Hepatocyte (in vitro differentiated cells): ENCODE measurements around the gene DDO. TPM values are rescaled to one million over a fixed set of nuclear protein-coding genes. Genes with fewer than 3 reads are reported as not detected.
"Not testable (repeated sequence)": the region's sequence is repeated elsewhere in the genome, so short reads cannot be mapped to it uniquely, and the experiment has no call there.

ENCODE experiments used
- DNase-seq: peaks from one replicate; pipeline ENCODE4 v3.0.0-alpha.2; 2016; ENCODE audit warnings: low spot score
- H2AFZ ChIP-seq: fragments of 200-600 bp; sonication (generic); 2 replicates; pipeline ENCODE4 v1.6.0; 2016; ENCODE audit warnings: antibody characterized with exemption, mild to moderate bottlenecking
- H3K27ac ChIP-seq: fragments of 200-600 bp; sonication (generic); 2 replicates; pipeline ENCODE4 v1.5.1; 2016; ENCODE audit warnings: mild to moderate bottlenecking
- H3K27me3 ChIP-seq: fragments of 200-600 bp; sonication (generic); 2 replicates; pipeline ENCODE4 v1.6.1; 2016
- H3K36me3 ChIP-seq: fragments of 200-600 bp; sonication (generic); replicated peaks from 2 replicates; pipeline ENCODE4 v1.5.1; 2016; ENCODE audit warnings: low read depth; ENCODE audit not compliant: insufficient read depth
- H3K4me1 ChIP-seq: fragments of 200-600 bp; sonication (generic); 2 replicates; pipeline ENCODE4 v1.5.1; 2016; ENCODE audit warnings: mild to moderate bottlenecking, moderate library complexity; ENCODE audit not compliant: insufficient read depth
- H3K4me2 ChIP-seq: fragments of 200-600 bp; sonication (generic); 2 replicates; pipeline ENCODE4 v1.6.0; 2016
- H3K4me3 ChIP-seq: fragments of 200-600 bp; sonication (generic); 2 replicates; pipeline ENCODE4 v1.5.1; 2016; ENCODE audit warnings: mild to moderate bottlenecking
- H3K79me2 ChIP-seq: fragments of 200-600 bp; sonication (generic); 2 replicates; pipeline ENCODE4 v1.6.0; 2017; ENCODE audit warnings: mild to moderate bottlenecking
- H3K9me2 ChIP-seq: fragments of 200-600 bp; sonication (generic); replicated peaks from 2 replicates; pipeline ENCODE4 v1.6.0; 2017; ENCODE audit warnings: mild to moderate bottlenecking; ENCODE audit not compliant: insufficient read depth
- H3K9me3 ChIP-seq: fragments of 200-600 bp; sonication (generic); 2 replicates; pipeline ENCODE4 v1.5.1; 2016; ENCODE audit warnings: low read depth, mild to moderate bottlenecking
- H4K20me1 ChIP-seq: fragments of 200-600 bp; sonication (generic); 2 replicates; pipeline ENCODE4 v1.6.0; 2016; ENCODE audit warnings: mild to moderate bottlenecking; ENCODE audit not compliant: insufficient read depth, poor library complexity, severe bottlenecking
- CTCF ChIP-seq: fragments of 200-600 bp; sonication (generic); IDR thresholded peaks from 2 replicates; pipeline ENCODE4 v1.5.1; 2016; ENCODE audit warnings: antibody characterized with exemption, mild to moderate bottlenecking; ENCODE audit not compliant: poor library complexity
- EZH2 ChIP-seq: fragments of 200-600 bp; sonication (generic); IDR thresholded peaks from 2 replicates; pipeline ENCODE4 v1.6.1; 2016; ENCODE audit warnings: antibody characterized with exemption, mild to moderate bottlenecking, borderline replicate concordance
- EZH2phosphoT487 ChIP-seq: fragments of 200-600 bp; sonication (generic); IDR thresholded peaks from one replicate; pipeline ENCODE4 v1.6.1; 2018; ENCODE audit warnings: antibody characterized with exemption, mild to moderate bottlenecking, low read depth, moderate library complexity; ENCODE audit not compliant: unreplicated experiment, severe bottlenecking
- WGBS: methylation state at CpG from one replicate; pipeline ENCODE4 v1.1.6; 2016; ENCODE audit warnings: low lambda C conversion rate; ENCODE audit errors: missing lambda C conversion rate; 5-methylcytosine and 5-hydroxymethylcytosine counted together
- polyA plus RNA-seq: library from polyadenylated mRNA; unstranded; fragments of >200 nt; fragmentation: Nextera tagmentation; extraction: Ambion mirVana; gene quantifications from 2 replicates; pipeline ENCODE4 v1.2.1, GENCODE V29; 2016
- total RNA-seq: library from RNA; depleted of rRNA; stranded (reverse); fragments of >200 nt; gene quantifications from 2 replicates; pipeline ENCODE4 v1.2.3, GENCODE V29; 2014

Gene DDO
- total and polyA plus RNA-seq, 2 experiments from 2014 or later, result 0.20 to 0.39 TPM

GRCh38 chr6:110351546-110351945 lies 63.8 kb downstream of the DDO start:
- H3K79me2 ChIP-seq, result peaks cover 8% of the 10 kb centered on the region
- H3K4me3 ChIP-seq, result no peak overlapping the region
- WGBS, result 74% methylated on average over 3 of the region's 3 CpGs
- H3K27me3 ChIP-seq, result no peaks in the 10 kb centered on the region
- no peaks in the 10 kb centered on the region for H3K9me2 ChIP-seq
- no peaks in the 10 kb centered on the region for H3K36me3 ChIP-seq
- H3K4me2 ChIP-seq, result no peak overlapping the region
- no peak for DNase-seq
- H3K9me3 ChIP-seq, result no peaks in the 10 kb centered on the region
- peaks cover 29% of the 10 kb centered on the region for H3K4me1 ChIP-seq
- no peaks in the 10 kb centered on the region for H4K20me1 ChIP-seq
- no peak overlapping the region for H2AFZ ChIP-seq
- TF ChIP-seq EZH2phosphoT487, result no peak
- TF ChIP-seq CTCF, result no peak
- TF ChIP-seq EZH2, result no peak
- H3K27ac ChIP-seq, result no peak overlapping the region

- H3K79me2 ChIP-seq, H3K4me2 ChIP-seq, H3K9me2 ChIP-seq, H3K36me3 ChIP-seq, H3K27me3 ChIP-seq, H3K9me3 ChIP-seq, H3K27ac ChIP-seq, H4K20me1 ChIP-seq, DNase-seq, H3K4me3 ChIP-seq, H2AFZ ChIP-seq: not testable (repeated sequence)
- WGBS, result 98% methylated on average over 7 of the region's 7 CpGs
- H3K4me1 ChIP-seq, result peaks cover 27% of the 10 kb centered on the region
Observed at GRCh38 chr6:110350593-110350992, 64.8 kb downstream of the DDO start.

- TF ChIP-seq EZH2 (no peak), CTCF (no peak), EZH2phosphoT487 (no peak)
- Histone ChIP-seq H3K4me2 (no peak overlapping the region), H3K36me3 (no peaks in the 10 kb centered on the region), H3K4me1 (peaks cover 17% of the 10 kb centered on the region), H2AFZ (no peak overlapping the region), H3K27me3 (no peaks in the 10 kb centered on the region), H3K4me3 (no peak overlapping the region), H4K20me1 (no peaks in the 10 kb centered on the region), H3K9me3 (no peaks in the 10 kb centered on the region), H3K27ac (no peak overlapping the region), H3K79me2 (peaks cover 6% of the 10 kb centered on the region), H3K9me2 (no peaks in the 10 kb centered on the region)
- 83% methylated on average over 11 of the region's 11 CpGs for WGBS
- no peak for DNase-seq
Observed at GRCh38 chr6:110348961-110349690, 66.2 kb downstream of the DDO start.

GRCh38 chr6:110345025-110345424 lies 70.3 kb downstream of the DDO start:
- DNase-seq, result no peak

More at GRCh38 chr6:110345025-110345424, 70.3 kb downstream of the DDO start:
- H3K4me1 ChIP-seq, result no peaks in the 10 kb centered on the region
- no peaks in the 10 kb centered on the region for H4K20me1 ChIP-seq
- H2AFZ ChIP-seq, result no peak overlapping the region
- no peaks in the 10 kb centered on the region for H3K27me3 ChIP-seq
- H3K36me3 ChIP-seq, result no peaks in the 10 kb centered on the region
- peaks cover 2% of the 10 kb centered on the region for H3K79me2 ChIP-seq
- H3K9me2 ChIP-seq, result no peaks in the 10 kb centered on the region
- no peak overlapping the region for H3K27ac ChIP-seq
- no peak overlapping the region for H3K4me2 ChIP-seq
- H3K9me3 ChIP-seq, result no peaks in the 10 kb centered on the region
- TF ChIP-seq EZH2 (no peak), CTCF (no peak), EZH2phosphoT487 (no peak)
- 90% methylated on average over 4 of the region's 4 CpGs for WGBS
- no peak overlapping the region for H3K4me3 ChIP-seq
